UCSD-AML1 (cell line): ENCODE measurements around the gene PAWR.
"Not testable (repeated sequence)": the region's sequence is repeated elsewhere in the genome, so short reads cannot be mapped to it uniquely, and the experiment has no call there.

Source experiments
- DNase-seq: peaks from one replicate; lab custom pipeline; 2025; ENCODE audit not compliant: unreplicated experiment; lab: John Stamatoyannopoulos, UW

PAWR gene

DNA sequence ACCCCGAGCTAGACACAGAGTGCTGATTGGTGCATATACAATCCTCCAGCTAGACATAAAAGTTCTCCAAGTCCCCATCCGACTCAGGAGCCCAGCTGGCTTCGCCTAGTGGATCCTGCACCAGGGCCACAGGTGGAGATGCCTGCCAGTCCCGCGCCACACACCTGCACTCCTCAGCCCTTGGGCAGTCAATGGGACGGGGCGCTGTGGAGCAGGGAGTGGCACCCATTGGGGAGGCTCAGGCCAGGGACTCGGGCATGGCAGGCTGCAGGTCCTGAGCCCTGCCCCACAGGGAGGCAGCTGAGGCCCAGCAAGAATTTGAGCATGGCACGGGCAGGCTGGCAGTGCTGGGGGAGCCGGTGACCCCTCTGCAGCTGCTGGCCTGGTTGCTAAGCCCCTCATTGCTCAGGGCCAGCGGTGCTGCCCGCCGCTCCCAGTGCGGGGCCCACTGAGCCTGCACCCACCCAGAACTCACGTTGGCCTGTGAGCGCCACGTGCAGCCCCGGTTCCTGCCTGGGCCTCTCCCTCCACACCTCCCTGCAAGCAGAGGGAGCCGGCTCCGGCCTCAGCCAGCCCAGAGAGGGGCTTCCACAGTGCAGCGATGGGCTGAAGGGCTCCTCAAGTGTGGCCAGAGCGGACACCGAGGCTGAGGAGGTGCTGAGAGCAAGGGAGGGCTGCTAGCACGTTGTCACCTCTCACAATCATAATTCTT lies 136.7 kb downstream of the PAWR start:
- no peak for DNase-seq

DNA sequence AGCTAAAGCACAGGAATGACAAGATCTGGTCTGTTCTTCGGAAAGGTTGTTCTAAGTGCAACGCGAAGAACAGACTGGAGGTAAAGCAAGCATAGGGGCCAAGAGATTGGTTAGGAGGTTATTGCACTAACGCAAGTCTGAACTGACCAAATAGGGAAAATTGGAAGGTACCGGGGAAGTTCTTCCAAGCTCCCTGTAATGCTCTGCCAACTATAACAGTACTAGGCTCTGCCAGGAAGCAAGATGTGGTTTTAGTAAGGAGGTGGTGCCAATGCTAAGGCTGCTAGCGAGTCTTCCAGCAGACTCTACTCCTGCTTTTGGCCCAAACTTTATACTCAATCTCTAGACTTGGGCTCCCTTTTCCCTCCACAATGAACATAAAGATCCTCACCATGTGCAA lies 138.6 kb downstream of the PAWR start:
- no peak for DNase-seq

DNA sequence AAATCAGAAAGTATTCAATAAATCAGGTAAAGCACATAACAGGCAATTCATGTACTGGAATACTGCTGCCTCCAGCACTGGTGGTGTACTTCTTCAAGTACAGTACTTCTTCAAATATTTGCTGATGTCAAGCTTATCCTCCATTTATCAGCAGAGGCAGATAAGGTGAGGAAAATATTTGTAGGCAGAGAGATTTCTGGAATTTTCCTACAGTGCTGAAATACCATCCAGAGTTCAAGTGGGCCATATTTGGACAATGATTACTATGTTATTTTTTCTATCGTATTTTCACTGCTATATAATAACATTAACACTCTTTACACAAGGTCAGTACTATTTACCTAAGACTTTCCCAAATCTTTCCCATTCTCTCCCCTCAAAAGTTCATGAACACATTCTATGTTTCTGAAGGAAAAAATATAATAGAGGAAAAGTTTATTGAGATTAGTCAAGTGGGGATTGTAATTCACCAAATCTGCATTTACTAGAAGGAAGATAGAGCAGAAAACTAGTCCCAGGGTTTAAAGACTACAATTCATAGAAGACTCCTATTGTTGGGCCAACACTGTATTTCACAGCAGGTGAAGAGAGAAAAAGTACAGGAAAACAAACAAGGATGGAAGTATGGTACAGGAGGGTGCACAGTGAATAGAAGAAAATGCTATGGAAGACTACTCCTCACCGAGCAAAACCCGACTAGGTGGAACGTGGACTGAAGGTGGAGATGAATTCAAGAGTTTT lies 141.1 kb downstream of the PAWR start:
- DNase-seq, result no peak

DNA sequence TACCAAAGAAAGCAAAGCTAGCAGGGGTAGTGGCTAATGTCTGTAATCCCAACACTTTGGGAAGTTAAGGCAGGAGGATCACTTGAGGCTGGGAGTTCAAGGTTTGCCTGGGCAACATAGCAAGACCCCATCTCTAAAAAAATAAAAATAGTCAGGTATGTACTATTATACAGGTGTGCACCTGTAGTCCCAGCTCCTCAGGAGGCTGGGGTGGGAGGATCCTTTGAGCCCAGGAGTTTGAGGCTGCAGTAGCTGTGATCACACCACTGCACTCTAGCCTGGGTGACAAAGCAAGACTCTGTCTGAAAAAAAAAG lies 142.2 kb downstream of the PAWR start:
- DNase-seq, result no peak

DNA sequence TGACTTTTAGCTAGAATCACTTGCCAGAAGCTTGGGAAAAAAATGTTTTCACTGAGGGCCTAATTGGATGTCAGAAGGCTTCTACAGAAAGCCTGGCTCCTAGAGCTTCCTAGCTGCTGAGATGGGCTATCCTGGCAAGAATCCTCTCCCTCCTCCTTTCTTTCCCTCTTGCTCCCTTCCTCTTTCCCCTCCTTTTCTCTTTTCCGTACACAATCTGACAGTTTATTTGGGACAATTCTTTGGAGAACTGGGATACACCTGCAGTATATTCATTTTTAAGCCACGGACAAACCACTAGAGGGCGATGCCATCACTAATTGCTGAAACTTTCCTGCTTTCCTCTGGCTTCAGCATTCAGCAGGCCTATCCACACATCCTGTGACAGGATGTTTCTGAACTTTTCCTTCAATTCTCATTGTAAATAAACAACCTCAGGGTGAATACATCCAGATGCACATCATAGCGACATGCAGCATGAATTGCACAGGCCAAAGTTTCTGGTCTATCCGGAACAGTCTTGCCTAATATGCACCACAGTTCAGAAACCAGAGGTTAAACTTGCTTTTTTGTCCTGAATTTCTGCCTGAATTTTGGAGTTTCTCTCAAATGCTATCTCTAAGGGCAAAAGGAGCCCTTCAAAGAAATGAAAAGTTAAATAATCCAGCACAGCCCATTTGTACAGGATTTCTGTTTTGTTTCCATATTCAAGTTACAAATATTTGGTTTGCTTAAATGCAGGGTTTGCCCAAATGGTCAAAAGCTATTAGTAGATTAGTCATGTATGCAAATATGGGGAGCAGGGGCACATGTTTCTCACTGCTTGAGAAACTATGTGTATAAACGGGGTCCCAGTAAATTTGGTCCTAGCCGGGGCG lies 142.8 kb downstream of the PAWR start:
- peak; percentile 8 for DNase-seq

DNA sequence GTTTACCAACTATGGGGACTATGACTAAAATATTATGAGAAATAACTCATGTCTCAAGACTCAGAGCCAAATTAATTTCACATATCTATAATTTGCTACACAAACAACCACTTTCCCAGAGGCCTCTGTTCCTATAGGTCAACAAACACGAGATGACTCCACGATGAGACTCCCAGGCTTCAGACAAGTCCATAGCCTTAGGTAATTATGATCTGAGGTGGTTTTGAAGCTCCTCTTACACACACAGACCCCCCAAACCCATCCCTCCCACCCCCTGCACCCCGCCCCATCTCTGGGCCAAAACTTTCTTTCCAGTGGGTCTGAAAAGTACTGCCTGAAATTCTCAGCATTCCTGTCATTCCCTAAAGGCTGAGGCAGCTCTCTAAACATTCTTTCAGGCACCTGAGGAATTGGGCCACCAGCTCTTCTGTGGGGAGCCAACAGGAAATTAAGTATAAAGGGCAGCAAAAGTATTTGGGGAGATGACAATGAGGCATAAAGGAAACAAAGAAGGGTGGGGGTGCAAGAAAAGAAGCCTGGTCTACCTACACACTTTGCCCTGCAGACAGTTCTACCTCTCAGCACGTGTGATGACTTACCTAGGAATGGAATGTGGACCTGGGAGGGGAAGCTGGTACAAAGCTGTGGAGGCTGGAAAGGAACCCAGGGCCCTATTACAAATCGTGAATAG lies 143.6 kb downstream of the PAWR start:
- no peak for DNase-seq

DNA sequence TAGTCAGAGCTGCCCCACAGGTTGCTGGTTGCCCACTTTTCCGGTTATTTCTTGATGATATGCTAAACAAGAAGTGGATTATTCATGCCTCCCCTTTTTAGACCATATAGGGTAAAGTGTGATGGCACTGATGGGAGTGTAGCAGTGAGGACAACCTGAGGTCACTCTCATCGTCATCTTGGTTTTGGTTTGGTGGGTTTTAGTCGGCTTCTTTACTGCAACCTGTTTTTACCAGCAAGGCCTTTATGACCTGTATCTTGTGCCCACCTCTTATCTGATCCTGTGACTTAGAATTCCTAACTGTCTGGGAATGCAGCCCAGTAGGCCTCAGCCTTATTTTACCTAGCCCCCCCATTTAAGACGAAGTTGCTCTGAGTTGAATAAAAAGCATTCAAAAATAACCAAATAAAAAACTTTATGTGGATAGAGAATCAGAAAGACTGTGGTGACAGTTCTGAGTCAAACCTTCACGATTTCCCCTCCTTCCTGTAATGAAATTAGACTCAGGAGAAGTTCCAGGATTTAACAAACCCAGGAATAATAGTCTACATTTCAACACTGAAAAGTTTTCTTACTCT lies 144.2 kb downstream of the PAWR start:
- no peak for DNase-seq

DNA sequence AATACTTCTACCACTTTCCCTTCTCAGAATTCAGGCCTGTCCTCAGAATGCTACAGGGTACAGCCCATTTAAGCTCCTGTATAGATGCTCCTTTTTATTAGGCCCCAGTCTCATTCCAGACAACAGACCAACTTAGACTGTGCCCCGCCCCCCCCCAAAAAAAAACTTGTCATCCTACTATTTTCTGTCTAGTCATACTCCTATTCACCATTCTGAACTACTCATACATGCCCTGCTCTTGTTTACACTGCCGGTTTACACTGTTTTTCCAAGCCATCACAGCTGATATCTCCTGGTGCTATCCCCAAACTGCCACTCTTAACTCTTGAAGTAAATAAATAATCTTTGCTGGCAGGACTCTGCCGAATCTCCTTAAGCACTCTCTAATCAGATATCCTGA lies 146.3 kb downstream of the PAWR start:
- DNase-seq, result not testable (repeated sequence)

DNA sequence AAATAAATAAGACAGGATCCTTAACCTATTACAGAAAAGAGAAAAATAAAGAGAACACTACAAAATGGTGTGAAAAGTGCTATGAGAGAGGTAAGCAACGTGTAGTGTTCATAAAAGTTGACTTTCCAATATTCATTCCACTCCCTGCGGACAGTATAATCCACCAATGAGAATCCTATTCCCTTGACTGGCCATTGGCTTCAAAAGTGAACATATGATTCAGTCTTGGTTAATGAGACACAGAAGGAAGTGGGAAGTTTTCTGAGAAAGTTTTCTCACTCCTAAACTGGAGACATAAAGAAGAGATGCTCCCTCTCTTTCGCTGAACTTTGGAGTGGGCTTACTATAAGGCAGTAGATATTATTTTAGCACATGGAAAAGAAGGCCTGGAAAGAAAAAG lies 153.1 kb downstream of the PAWR start:
- DNase-seq, result no peak

DNA sequence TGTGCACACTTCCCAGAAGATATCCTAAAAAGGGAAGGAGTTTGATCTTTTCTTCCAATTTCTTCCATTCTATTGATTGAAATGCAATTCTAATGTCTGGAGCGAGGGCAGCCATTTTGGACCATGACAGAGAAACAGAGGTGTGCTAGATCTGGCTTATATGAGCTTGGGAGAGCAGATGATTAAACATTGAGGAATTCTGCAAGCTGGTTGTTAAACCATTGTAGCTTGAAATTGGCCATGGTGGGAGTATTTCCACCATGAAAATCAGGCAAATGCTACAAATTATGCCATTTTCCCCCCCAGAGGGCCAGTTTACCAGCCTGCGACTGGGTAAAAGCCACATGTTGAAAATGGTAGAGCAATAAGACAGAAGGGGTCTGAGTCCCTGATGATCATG lies 155.0 kb downstream of the PAWR start:
- no peak for DNase-seq
